GM23248 (cell line): ENCODE measurements around the gene MBP. TPM values are rescaled to one million over a fixed set of nuclear protein-coding genes. Genes with fewer than 3 reads are reported as not detected.
A peak's percentile ranks its signal among the peaks of the same experiment; 100 is the strongest.

Source experiments
- DNase-seq: peaks from one replicate; pipeline ENCODE4 v3.0.0-alpha.2; 2015
- H2AFZ ChIP-seq: fragments of 200-600 bp; sonication (generic); 2 replicates; pipeline ENCODE4 v1.6.1; 2016; ENCODE audit warnings: antibody characterized with exemption
- H3F3A ChIP-seq: fragments of 200-600 bp; sonication (generic); 2 replicates; pipeline ENCODE4 v1.6.1; 2016; ENCODE audit warnings: mild to moderate bottlenecking, antibody characterized with exemption, mixed run types; ENCODE audit not compliant: insufficient read depth
- H3K27ac ChIP-seq: fragments of 200-600 bp; sonication (generic); 2 replicates; pipeline ENCODE4 v1.5.1; 2016; ENCODE audit warnings: mild to moderate bottlenecking
- H3K27me3 ChIP-seq: fragments of 200-600 bp; sonication (generic); replicated peaks from 2 replicates; pipeline ENCODE4 v1.6.1; 2016; ENCODE audit warnings: mild to moderate bottlenecking; ENCODE audit not compliant: insufficient read depth
- H3K36me3 ChIP-seq: fragments of 200-600 bp; sonication (generic); 2 replicates; pipeline ENCODE4 v1.6.1; 2016; ENCODE audit warnings: low read depth, mild to moderate bottlenecking
- H3K4me1 ChIP-seq: fragments of 200-600 bp; sonication (generic); 2 replicates; pipeline ENCODE4 v1.6.1; 2016; ENCODE audit warnings: mild to moderate bottlenecking; ENCODE audit not compliant: insufficient read depth
- H3K4me2 ChIP-seq: fragments of 200-600 bp; sonication (generic); one replicate; pipeline ENCODE4 v1.6.1; 2016; ENCODE audit warnings: mild to moderate bottlenecking; ENCODE audit not compliant: unreplicated experiment
- H3K4me3 ChIP-seq: fragments of 200-600 bp; sonication (generic); 2 replicates; pipeline ENCODE4 v1.5.1; 2016; ENCODE audit warnings: mild to moderate bottlenecking
- H3K79me2 ChIP-seq: fragments of 200-600 bp; sonication (generic); 2 replicates; pipeline ENCODE4 v1.6.1; 2016; ENCODE audit warnings: mild to moderate bottlenecking; ENCODE audit not compliant: insufficient read depth
- H3K9ac ChIP-seq: fragments of 200-600 bp; sonication (generic); 2 replicates; pipeline ENCODE4 v1.6.1; 2016; ENCODE audit warnings: mild to moderate bottlenecking
- H3K9me2 ChIP-seq: fragments of 200-600 bp; sonication (generic); 2 replicates; pipeline ENCODE4 v1.6.1; 2016; ENCODE audit warnings: mixed run types, mild to moderate bottlenecking, moderate library complexity; ENCODE audit not compliant: insufficient read depth
- H3K9me3 ChIP-seq: fragments of 200-600 bp; sonication (generic); one replicate; pipeline ENCODE4 v1.6.1; 2017; ENCODE audit warnings: low read depth
- H4K20me1 ChIP-seq: fragments of 200-600 bp; sonication (generic); 2 replicates; pipeline ENCODE4 v1.6.0; 2016; ENCODE audit not compliant: insufficient read depth
- EZH2 ChIP-seq: fragments of 200-600 bp; sonication (generic); IDR thresholded peaks from 2 replicates; pipeline ENCODE4 v1.6.1; 2018; ENCODE audit warnings: antibody characterized with exemption, mild to moderate bottlenecking; ENCODE audit not compliant: insufficient read depth, poor library complexity, severe bottlenecking
- EZH2phosphoT487 ChIP-seq: fragments of 200-600 bp; sonication (generic); IDR thresholded peaks from 2 replicates; pipeline ENCODE4 v1.6.1; 2018; ENCODE audit warnings: antibody characterized with exemption, moderate library complexity, mild to moderate bottlenecking, low read depth; ENCODE audit not compliant: insufficient read depth
- WGBS, 2 experiments: methylation state at CpG; one replicate each; pipeline ENCODE4 v1.1.6; 2015 to 2017; ENCODE audit warnings: low lambda C conversion rate in 2 of 2, low coverage in 1 of 2; ENCODE audit errors: missing lambda C conversion rate in 2 of 2; 5-methylcytosine and 5-hydroxymethylcytosine counted together
- in situ Hi-C: fragments of 300-500 bp; cut with MboI; formaldehyde crosslinking; loops from 2 replicates; pipeline ENCODE4 v1.15.0; 2020
- polyA plus RNA-seq: library from polyadenylated mRNA; unstranded; fragments of >200 nt; fragmentation: Nextera tagmentation; extraction: Ambion mirVana; gene quantifications from 2 replicates; pipeline ENCODE4 v1.2.1, GENCODE V29; 2016
- total RNA-seq: library from RNA; depleted of rRNA; stranded (reverse); fragments of >200 nt; shearing (Covaris generic); gene quantifications from 2 replicates; pipeline ENCODE4 v1.2.3, GENCODE V29; 2014

MBP gene
- total and polyA plus RNA-seq, 2 experiments from 2014 or later = 2.2 to 2.9 TPM

- H2AFZ ChIP-seq = peak overlapping the region; percentile 86
- WGBS, 2 experiments = 1 to 2% methylated on average over 11 of the region's 11 CpGs
- H3K79me2 ChIP-seq = no peaks in the 10 kb centered on the region
- peak overlapping the region; percentile 65 for H3K4me3 ChIP-seq
- peaks cover 17% of the 10 kb centered on the region; the same call in 1 of the 2 replicates for H3K27me3 ChIP-seq
- no peaks in the 10 kb centered on the region for H3F3A ChIP-seq
- no peak overlapping the region for H3K27ac ChIP-seq
- in situ Hi-C loops = no loop called here
- H4K20me1 ChIP-seq = no peaks in the 10 kb centered on the region
- H3K9me3 ChIP-seq = no peaks in the 10 kb centered on the region
- peak overlapping the region; percentile 46; the same call in 1 of the 2 replicates for H3K9ac ChIP-seq
- TF ChIP-seq EZH2 (no peak), EZH2phosphoT487 (no peak)
- H3K9me2 ChIP-seq = no peaks in the 10 kb centered on the region
- DNase-seq = peak; percentile 72
- H3K4me2 ChIP-seq = peak overlapping the region; percentile 78
- H3K36me3 ChIP-seq = no peaks in the 10 kb centered on the region
- no peaks in the 10 kb centered on the region for H3K4me1 ChIP-seq
Measured at GRCh38 chr18:77000527-77000926, 132.1 kb downstream of the MBP start.

- Histone ChIP-seq H3K27me3 (peaks cover 32% of the 10 kb centered on the region; the same call in 1 of the 2 replicates), H4K20me1 (no peaks in the 10 kb centered on the region), H3K4me1 (no peaks in the 10 kb centered on the region), H3K9me2 (no peaks in the 10 kb centered on the region), H3K9me3 (no peaks in the 10 kb centered on the region), H3K4me3 (no peak overlapping the region), H3K9ac (no peak overlapping the region), H3K27ac (no peak overlapping the region), H3K4me2 (no peak overlapping the region), H2AFZ (no peak overlapping the region), H3F3A (no peaks in the 10 kb centered on the region), H3K36me3 (no peaks in the 10 kb centered on the region), H3K79me2 (no peaks in the 10 kb centered on the region)
- in situ Hi-C loops = loop anchor here (10.0 to 25.0 kb wide), 2 partner anchors 216 to 663 kb away; no protein-coding TSS in a partner anchor
- 81 to 84% methylated on average over 13 of the region's 13 CpGs for WGBS, 2 experiments
- no peak for TF ChIP-seq EZH2phosphoT487
- no peak for TF ChIP-seq EZH2
- no peak for DNase-seq
Measured at GRCh38 chr18:76999077-76999476, 133.5 kb downstream of the MBP start.

- WGBS, 2 experiments = 81 to 85% methylated on average over 38 of the region's 38 CpGs
- no peaks in the 10 kb centered on the region for H3K9me2 ChIP-seq
- H3K4me3 ChIP-seq = no peak overlapping the region
- H3K36me3 ChIP-seq = no peaks in the 10 kb centered on the region
- in situ Hi-C loops = loop anchor here (10.0 to 25.0 kb wide), 2 partner anchors 217 to 664 kb away; no protein-coding TSS in a partner anchor
- no peak for DNase-seq
- no peaks in the 10 kb centered on the region for H3K79me2 ChIP-seq
- TF ChIP-seq EZH2phosphoT487 = no peak
- H3K9me3 ChIP-seq = no peaks in the 10 kb centered on the region
- H2AFZ ChIP-seq = no peak overlapping the region
- peaks cover 32% of the 10 kb centered on the region; the same call in 1 of the 2 replicates for H3K27me3 ChIP-seq
- no peak overlapping the region for H3K4me2 ChIP-seq
- H3F3A ChIP-seq = no peaks in the 10 kb centered on the region
- no peaks in the 10 kb centered on the region for H4K20me1 ChIP-seq
- H3K9ac ChIP-seq = no peak overlapping the region
- no peak overlapping the region for H3K27ac ChIP-seq
- H3K4me1 ChIP-seq = no peaks in the 10 kb centered on the region
Measured at GRCh38 chr18:76997951-76998808, 134.4 kb downstream of the MBP start.

- H3K27me3 ChIP-seq = peaks cover 32% of the 10 kb centered on the region; the same call in 1 of the 2 replicates
- H3K36me3 ChIP-seq = no peaks in the 10 kb centered on the region
- DNase-seq = no peak
- WGBS, 2 experiments = 75 to 81% methylated on average over 4 to 7 of the region's 7 CpGs
- H3K79me2 ChIP-seq = no peaks in the 10 kb centered on the region
- no peaks in the 10 kb centered on the region for H3K9me3 ChIP-seq
- no peak overlapping the region for H2AFZ ChIP-seq
- no peaks in the 10 kb centered on the region for H4K20me1 ChIP-seq
- no peaks in the 10 kb centered on the region for H3K9me2 ChIP-seq
- no peak overlapping the region for H3K27ac ChIP-seq
- no peak overlapping the region for H3K9ac ChIP-seq
- no peak overlapping the region for H3K4me3 ChIP-seq
- H3F3A ChIP-seq = no peaks in the 10 kb centered on the region
- H3K4me1 ChIP-seq = no peaks in the 10 kb centered on the region
- in situ Hi-C loops = loop anchor here (10.0 to 25.0 kb wide), 2 partner anchors 218 to 666 kb away; no protein-coding TSS in a partner anchor
- TF ChIP-seq EZH2phosphoT487 = no peak
- TF ChIP-seq EZH2 = no peak
- H3K4me2 ChIP-seq = no peak overlapping the region
Measured at GRCh38 chr18:76996429-76996828, 136.2 kb downstream of the MBP start.
